Stimulated activated CD4-positive, alpha-beta T cell treated with anti-CD3 and anti-CD28 coated beads, Interleukin-15, amount 100 ng/mL, for 48 hours (primary cell): ENCODE results near the gene ANO6.
"Not testable (repeated sequence)": the region's sequence is repeated elsewhere in the genome, so short reads cannot be mapped to it uniquely, and the experiment has no call there.

Source experiments
- DNase-seq, 2 donors: peaks; one replicate each; pipeline ENCODE4 v3.0.0-alpha.2; 2020; ENCODE audit warnings: low read depth in 2 of 2

Gene ANO6

GRCh38 chr12:45235087-45236025, 19.5 kb downstream of the ANO6 start:
- no peak for DNase-seq

DNA sequence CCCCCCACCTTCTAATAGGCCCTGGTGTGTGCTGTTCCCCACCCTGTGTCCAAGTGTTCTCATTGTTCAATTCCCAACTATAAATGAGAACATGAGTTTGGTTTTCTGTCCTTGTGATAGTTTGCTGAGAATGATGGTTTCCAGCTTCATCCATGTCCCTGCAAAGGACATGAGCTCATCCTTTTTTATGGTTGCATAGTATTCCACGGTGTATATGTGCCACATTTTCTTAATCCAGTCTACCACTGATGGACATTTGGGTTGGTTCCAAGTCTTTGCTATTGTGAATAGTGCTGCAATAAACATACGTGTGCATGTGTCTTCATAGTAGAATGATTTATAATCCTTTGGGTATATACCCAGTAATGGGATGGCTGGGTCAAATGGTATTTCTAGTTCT, 20.5 kb downstream of the ANO6 start:
- DNase-seq, result not testable (repeated sequence)

DNA sequence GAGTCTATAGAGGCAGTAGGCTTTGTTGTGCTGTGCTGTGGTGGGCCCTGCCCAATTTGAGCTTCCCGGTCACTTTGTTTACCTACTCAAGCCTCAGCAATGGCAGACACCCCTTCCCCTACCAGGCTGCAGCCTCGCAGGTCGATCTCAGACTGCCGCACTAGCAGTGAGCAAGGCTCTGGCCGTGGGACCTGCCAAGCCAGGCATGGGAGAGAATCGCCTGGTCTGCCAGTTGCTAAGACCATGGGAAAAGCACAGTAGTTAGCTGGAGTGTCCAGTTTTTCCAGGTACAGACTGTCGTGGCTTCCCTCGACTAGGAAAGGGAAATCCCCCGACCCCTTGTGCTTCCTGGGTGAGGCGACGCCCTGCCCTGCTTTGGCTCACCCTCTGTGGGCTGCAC, 26.3 kb downstream of the ANO6 start:
- no peak for DNase-seq

- DNase-seq, result no peak
Observed at GRCh38 chr12:45243963-45244362, 28.1 kb downstream of the ANO6 start.

DNA sequence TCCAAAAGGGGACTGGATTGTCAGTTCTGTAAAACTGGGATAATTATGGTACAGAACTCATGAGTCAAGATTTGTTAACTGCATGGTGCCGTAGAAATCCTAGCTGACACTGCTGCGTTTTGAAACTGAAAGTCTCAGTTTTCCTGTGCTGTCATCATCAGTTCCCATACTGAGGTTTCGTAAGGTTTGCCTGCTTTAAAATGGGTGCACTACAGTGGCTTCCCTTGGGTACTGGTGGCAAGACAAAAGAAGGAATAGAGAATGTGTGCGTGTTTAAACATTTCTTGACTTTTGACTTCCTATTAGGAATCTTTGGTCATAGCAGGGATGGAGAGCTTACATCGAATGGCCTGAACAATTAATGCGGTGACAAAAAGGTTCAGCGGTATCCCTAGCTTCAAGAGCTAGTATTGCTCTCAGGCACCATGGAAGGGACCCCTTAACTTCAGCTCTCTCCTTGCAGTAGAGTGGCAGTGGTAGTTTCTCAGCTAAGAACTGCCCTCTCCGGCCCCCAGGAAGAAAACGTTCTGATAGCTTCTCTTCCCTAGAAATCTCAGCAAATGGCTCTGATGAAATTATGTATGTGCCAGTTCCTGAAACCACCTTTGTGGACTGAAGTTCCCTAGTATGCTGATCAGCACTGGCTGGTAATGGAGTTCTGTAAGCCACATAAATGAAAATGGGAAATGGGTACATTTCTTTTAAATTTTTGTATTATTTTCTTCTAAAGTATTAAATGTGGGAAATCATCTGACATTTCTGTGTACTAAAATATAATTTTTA, 28.9 kb downstream of the ANO6 start:
- no peak for DNase-seq

DNA sequence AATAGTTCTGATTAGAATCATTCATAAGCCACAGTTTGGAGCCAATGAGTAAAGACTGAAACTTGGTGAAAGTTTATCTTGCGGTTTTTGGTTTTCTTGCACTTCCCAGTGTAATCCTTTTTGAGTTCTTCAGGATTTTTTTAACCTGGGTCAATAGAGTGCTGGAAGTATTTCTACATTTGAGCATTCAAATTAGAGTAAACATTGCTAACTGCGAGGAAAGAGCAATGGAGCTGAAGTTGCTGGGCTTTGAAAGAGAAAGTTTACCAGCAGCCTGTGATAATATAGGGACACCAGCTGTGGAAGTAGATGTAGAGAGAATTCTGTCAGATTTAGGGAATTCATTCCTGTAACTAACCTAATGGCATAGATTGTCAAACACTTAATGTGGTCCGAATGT, 30.3 kb downstream of the ANO6 start:
- no peak for DNase-seq

DNA sequence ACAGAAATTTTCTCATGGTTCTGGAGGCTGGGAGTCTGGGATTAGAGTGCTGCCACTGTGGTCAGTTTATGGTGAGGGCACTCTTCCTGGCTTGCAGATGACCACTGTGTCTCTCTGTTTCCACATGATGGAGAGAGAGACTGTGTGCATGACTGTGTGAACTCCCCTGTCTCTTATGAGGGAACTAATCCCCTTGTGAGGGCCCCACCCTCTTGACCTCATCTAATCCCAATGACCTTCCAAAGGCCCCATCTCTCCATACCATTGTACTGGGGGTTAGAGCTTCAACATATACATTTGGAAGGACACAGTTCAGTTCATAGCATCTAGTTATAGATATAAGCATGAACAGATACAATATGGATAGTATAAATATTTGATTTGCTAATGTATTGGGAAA, 31.7 kb downstream of the ANO6 start:
- no peak for DNase-seq

- DNase-seq, result no peak
Observed at GRCh38 chr12:45248095-45248494, 32.2 kb downstream of the ANO6 start.

DNA sequence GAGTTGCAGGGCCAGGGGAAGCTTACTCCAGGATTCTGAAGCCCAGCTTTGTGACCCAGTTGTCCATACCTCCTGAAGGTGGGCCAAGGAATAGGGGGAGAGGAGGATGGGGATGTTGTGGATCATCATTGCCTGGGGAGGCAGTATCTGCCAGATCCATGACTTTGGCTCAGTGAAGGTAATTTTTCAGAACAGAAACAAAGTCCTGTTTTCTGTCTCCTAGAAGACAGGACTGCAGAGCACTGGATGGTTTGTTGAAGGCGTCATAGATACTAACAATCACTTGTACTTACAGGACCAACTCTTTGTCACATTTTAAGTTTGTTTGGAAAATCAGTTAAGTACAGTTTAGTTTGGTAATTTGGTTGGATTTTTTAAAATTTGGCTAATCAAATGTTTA, 38.4 kb downstream of the ANO6 start:
- DNase-seq, result no peak

GRCh38 chr12:45256721-45257120, 40.8 kb downstream of the ANO6 start:
- DNase-seq, result no peak

DNA sequence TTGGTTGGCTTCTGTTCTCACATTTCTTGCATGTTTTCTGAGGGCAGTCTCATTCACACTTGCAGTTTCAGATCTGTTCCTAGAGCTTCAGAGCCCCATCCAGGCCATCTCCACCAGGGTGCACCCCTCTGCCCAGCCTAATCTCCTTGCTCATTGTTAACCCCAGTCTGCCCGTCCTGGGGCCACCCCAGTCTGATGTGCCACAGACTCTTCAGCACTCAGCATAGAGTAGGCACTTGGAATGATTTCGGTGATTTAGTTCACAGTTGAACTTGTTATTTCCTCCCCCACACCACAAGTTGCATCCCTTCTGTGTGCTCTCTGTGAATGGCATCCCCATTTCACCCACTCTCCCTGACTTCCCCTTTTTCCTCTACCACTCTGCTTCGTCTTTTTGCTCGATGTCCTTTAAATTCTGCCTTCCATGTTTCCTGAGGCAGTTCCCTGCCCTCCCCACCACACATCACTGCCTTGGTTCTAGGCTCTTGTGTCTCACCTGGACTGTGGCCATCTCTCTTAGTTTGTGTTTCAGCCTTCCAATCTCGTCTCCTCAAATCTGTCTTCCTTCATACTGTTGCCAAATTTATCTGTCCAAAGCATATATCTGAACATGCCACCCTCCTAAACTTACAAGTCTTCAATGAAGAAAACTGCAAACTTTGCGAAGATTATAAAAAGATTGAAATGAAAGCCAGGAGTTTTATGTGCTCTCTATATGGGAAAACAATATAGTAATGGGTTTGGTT, 41.5 kb downstream of the ANO6 start:
- DNase-seq, result no peak

DNA sequence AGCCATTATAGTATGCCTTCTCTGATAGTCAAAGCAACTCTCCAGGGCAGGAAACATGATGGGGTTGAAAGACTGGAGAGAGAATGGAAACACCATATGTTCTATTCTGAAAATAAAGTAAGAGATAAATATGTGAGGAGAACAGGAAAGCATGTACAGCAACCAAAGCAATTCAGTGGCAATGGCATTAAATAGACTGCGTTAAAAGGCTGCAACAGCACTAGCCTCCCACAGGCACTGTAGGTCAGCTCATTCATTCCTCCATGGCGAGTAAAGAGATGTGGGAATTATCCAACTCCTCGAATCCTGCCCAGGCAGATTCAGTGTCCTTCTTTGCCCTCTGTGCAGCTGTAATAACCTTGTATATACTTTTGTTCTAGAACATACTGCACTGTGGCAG, 43.8 kb downstream of the ANO6 start:
- DNase-seq, result no peak

DNA sequence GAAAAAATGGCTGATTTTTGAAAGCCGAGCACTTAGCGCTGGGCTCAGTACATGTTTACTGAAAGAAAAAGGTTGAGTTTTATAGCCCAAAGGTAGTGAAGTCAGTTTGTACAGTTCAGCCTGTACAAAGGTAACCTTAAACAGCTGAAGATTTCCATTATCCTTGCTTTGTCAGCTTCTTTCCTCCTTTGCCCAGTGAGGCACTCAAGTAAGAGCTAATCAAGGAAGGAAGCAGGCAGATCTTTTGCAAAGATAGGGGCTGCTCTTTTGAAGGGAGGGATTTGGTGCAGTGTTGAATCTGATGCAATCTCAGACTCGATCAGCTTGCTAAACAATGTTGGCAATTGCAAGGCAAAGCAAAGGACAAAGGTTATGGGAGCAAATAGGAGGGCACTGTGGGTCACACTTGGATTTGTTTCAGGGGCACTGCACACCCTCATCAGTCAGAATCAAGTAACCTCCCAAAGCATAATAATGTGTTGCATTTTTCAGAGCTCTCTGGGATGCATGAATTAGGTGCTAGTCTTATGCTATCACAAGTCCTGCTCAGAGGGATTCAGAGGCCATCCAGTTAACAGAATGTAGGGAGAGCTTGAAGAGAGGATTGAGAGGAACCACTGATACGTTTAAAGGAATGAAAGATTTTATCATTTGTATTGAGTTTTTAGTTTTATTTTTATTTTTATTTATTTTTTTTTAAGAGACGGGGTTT, 44.4 kb downstream of the ANO6 start:
- no peak for DNase-seq

- DNase-seq, result no peak
Observed at GRCh38 chr12:45260854-45261253, 45.0 kb downstream of the ANO6 start.

GRCh38 chr12:45262185-45262584, 46.3 kb downstream of the ANO6 start:
- not testable (repeated sequence) for DNase-seq

DNA sequence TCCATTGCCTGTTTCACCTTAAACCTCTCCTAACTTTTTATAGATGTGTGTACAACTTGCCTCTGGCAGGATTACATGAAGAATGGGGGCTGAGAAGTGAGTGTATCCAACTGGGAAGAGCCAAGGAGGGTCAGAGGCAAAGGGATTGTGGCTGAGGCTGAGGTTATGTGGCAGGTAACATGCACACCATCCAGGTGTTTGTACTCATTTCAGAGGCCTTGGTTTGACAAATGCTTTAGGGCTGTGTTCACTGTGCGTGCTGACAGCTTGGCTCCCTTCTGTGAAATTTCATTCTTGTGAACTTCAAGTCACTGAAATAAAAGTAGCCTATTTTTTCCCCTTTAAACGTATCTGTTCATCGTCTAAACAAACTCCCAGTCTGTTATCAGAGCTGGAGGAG, 47.7 kb downstream of the ANO6 start:
- no peak for DNase-seq

GRCh38 chr12:45268672-45269411, 52.9 kb downstream of the ANO6 start:
- DNase-seq, result no peak

GRCh38 chr12:45269412-45269751, 53.5 kb downstream of the ANO6 start:
- DNase-seq, result no peak

DNA sequence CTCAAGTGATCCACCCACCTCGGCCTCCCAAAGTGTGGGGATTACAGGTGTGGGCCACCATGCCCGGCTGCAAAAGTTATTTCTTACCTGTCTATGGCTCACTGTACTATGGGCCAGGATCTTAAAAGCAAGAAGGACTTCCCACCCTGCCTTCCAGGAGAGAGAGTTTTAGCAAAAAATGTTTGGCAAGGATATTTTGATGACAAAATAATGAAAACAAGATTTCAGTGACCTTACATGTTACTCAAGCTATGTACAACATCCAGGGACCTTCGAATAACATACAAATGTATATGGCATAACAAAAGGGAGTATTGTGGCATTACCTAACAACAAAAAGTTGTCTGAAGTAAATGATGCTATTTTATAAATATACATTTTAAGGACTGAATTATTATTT, 55.1 kb downstream of the ANO6 start:
- DNase-seq, result no peak

GRCh38 chr12:45273717-45274271, 57.9 kb downstream of the ANO6 start:
- no peak for DNase-seq
